Activated naive CD4-positive, alpha-beta T cell treated with anti-CD3 and anti-CD28 coated beads, Interleukin-2, amount 10 ng/mL, durations not matched to agents 7 days and 5 days (primary cell): Measurements from ENCODE around the gene LRFN4.

ENCODE experiments used
- CTCF ChIA-PET: fragments of 350-600 bp; sonication (Branson Sonifier 250); formaldehyde crosslinking; loops from one replicate; lab custom pipeline; 2021; ENCODE audit warnings: antibody characterized with exemption; lab: Charles Lee
- DNase-seq: peaks from one replicate; pipeline ENCODE4 v3.0.0-alpha.2; 2020
- H3K27ac Mint-ChIP-seq: one replicate; pipeline ENCODE4 v1.8.0; 2021; ENCODE audit warnings: mild to moderate bottlenecking, moderate library complexity, mixed read lengths
- H3K27me3 Mint-ChIP-seq: one replicate; pipeline ENCODE4 v1.8.0; 2021; ENCODE audit warnings: mild to moderate bottlenecking, mixed read lengths
- H3K36me3 Mint-ChIP-seq: one replicate; pipeline ENCODE4 v1.8.0; 2021; ENCODE audit warnings: mixed read lengths
- H3K4me1 Mint-ChIP-seq: one replicate; pipeline ENCODE4 v1.8.0; 2021; ENCODE audit warnings: mixed read lengths
- H3K4me3 Mint-ChIP-seq: one replicate; pipeline ENCODE4 v1.8.0; 2021; ENCODE audit warnings: mild to moderate bottlenecking, moderate library complexity, mixed read lengths
- H3K9me3 Mint-ChIP-seq: one replicate; pipeline ENCODE4 v1.8.0; 2021; ENCODE audit warnings: mixed read lengths

Gene LRFN4

GRCh38 chr11:66849501-66850234 lies 7.2 kb upstream of the LRFN4 start:
- peaks cover 2% of the 10 kb centered on the region for H3K36me3 Mint-ChIP-seq
- no peak for DNase-seq
- no peak overlapping the region for H3K4me3 Mint-ChIP-seq
- CTCF ChIA-PET = no interaction called here
- peaks cover 3% of the 10 kb centered on the region for H3K27me3 Mint-ChIP-seq
- no peak overlapping the region for H3K27ac Mint-ChIP-seq
- no peaks in the 10 kb centered on the region for H3K9me3 Mint-ChIP-seq
- peaks cover 35% of the 10 kb centered on the region for H3K4me1 Mint-ChIP-seq

- H3K4me1 Mint-ChIP-seq = peaks cover 32% of the 10 kb centered on the region
- CTCF ChIA-PET = no interaction called here
- no peaks in the 10 kb centered on the region for H3K9me3 Mint-ChIP-seq
- no peak for DNase-seq
- peaks cover 2% of the 10 kb centered on the region for H3K36me3 Mint-ChIP-seq
- peaks cover 3% of the 10 kb centered on the region for H3K27me3 Mint-ChIP-seq
- H3K27ac Mint-ChIP-seq = no peak overlapping the region
- no peak overlapping the region for H3K4me3 Mint-ChIP-seq
Observed at GRCh38 chr11:66850235-66850587, 6.7 kb upstream of the LRFN4 start.

- Mint-ChIP-seq H3K9me3 (no peaks in the 10 kb centered on the region), H3K27ac (no peak overlapping the region), H3K4me3 (no peak overlapping the region), H3K27me3 (peaks cover 3% of the 10 kb centered on the region), H3K4me1 (peaks cover 35% of the 10 kb centered on the region), H3K36me3 (peaks cover 2% of the 10 kb centered on the region)
- CTCF ChIA-PET = interaction anchor here (1.1 kb wide), 1 partner anchor 33 kb away, joined by 3 read pairs; no protein-coding TSS in a partner anchor
- no peak for DNase-seq
Observed at GRCh38 chr11:66850588-66851238, 6.2 kb upstream of the LRFN4 start.

- H3K27ac Mint-ChIP-seq = no peak overlapping the region
- no peak overlapping the region for H3K4me3 Mint-ChIP-seq
- no peak for DNase-seq
- peaks cover 3% of the 10 kb centered on the region for H3K27me3 Mint-ChIP-seq
- peaks cover 37% of the 10 kb centered on the region for H3K4me1 Mint-ChIP-seq
- H3K36me3 Mint-ChIP-seq = no peaks in the 10 kb centered on the region
- CTCF ChIA-PET = interaction anchor here (1.0 to 1.1 kb wide), 3 partner anchors 8 to 32 kb away, joined by 3 to 4 read pairs (median 3); partner anchors contain the start of gene RCE1
- no peaks in the 10 kb centered on the region for H3K9me3 Mint-ChIP-seq
Observed at GRCh38 chr11:66851239-66851596, 5.6 kb upstream of the LRFN4 start.

- Mint-ChIP-seq H3K4me3 (no peak overlapping the region), H3K27me3 (peaks cover 3% of the 10 kb centered on the region), H3K27ac (no peak overlapping the region), H3K4me1 (peaks cover 37% of the 10 kb centered on the region), H3K9me3 (no peaks in the 10 kb centered on the region), H3K36me3 (no peaks in the 10 kb centered on the region)
- CTCF ChIA-PET = interaction anchor here (1.0 to 1.1 kb wide), 4 partner anchors 9 to 32 kb away, joined by 3 to 4 read pairs (median 3); partner anchors contain the start of gene RCE1
- DNase-seq = peak; percentile 52
Observed at GRCh38 chr11:66851698-66852465, 5.0 kb upstream of the LRFN4 start.

- Mint-ChIP-seq H3K9me3 (no peaks in the 10 kb centered on the region), H3K4me3 (no peak overlapping the region), H3K36me3 (no peaks in the 10 kb centered on the region), H3K27ac (peak overlapping the region; percentile 14), H3K4me1 (peaks cover 37% of the 10 kb centered on the region), H3K27me3 (peaks cover 3% of the 10 kb centered on the region)
- no peak for DNase-seq
- CTCF ChIA-PET = interaction anchor here (1.0 to 1.1 kb wide), 3 partner anchors 9 to 14 kb away, joined by 3 to 4 read pairs (median 3); partner anchors contain the start of gene RCE1
Observed at GRCh38 chr11:66852466-66853241, 4.2 kb upstream of the LRFN4 start.

GRCh38 chr11:66853242-66854229 lies 3.3 kb upstream of the LRFN4 start:
- H3K27me3 Mint-ChIP-seq = peaks cover 3% of the 10 kb centered on the region
- H3K4me3 Mint-ChIP-seq = no peak overlapping the region
- no peaks in the 10 kb centered on the region for H3K9me3 Mint-ChIP-seq
- no peak for DNase-seq
- peak overlapping the region; percentile 73 for H3K27ac Mint-ChIP-seq
- CTCF ChIA-PET = interaction anchor here (1.1 to 2.5 kb wide), 2 partner anchors 10 to 13 kb away, joined by 3 to 8 read pairs; partner anchors contain the start of gene RCE1
- no peaks in the 10 kb centered on the region for H3K36me3 Mint-ChIP-seq
- H3K4me1 Mint-ChIP-seq = peaks cover 37% of the 10 kb centered on the region

GRCh38 chr11:66854231-66854661 lies 2.6 kb upstream of the LRFN4 start:
- peak overlapping the region; percentile 15 for H3K4me3 Mint-ChIP-seq
- H3K27ac Mint-ChIP-seq = peak overlapping the region; percentile 20
- peaks cover 37% of the 10 kb centered on the region for H3K4me1 Mint-ChIP-seq
- H3K9me3 Mint-ChIP-seq = no peaks in the 10 kb centered on the region
- H3K36me3 Mint-ChIP-seq = no peaks in the 10 kb centered on the region
- DNase-seq = no peak
- CTCF ChIA-PET = interaction anchor here (2.5 kb wide), 1 partner anchor 11 kb away, joined by 8 read pairs; the partner anchor contains the start of gene RCE1
- H3K27me3 Mint-ChIP-seq = peaks cover 3% of the 10 kb centered on the region

GRCh38 chr11:66854729-66855211 lies 2.1 kb upstream of the LRFN4 start:
- DNase-seq = no peak
- H3K27ac Mint-ChIP-seq = peak overlapping the region; percentile 68
- CTCF ChIA-PET = interaction anchor here (2.5 kb wide), 1 partner anchor 11 kb away, joined by 8 read pairs; the partner anchor contains the start of gene RCE1
- peaks cover 3% of the 10 kb centered on the region for H3K27me3 Mint-ChIP-seq
- H3K36me3 Mint-ChIP-seq = no peaks in the 10 kb centered on the region
- no peaks in the 10 kb centered on the region for H3K9me3 Mint-ChIP-seq
- H3K4me1 Mint-ChIP-seq = peaks cover 37% of the 10 kb centered on the region
- peak overlapping the region; percentile 28 for H3K4me3 Mint-ChIP-seq

GRCh38 chr11:66855574-66856495 lies 1.0 kb upstream of the LRFN4 start:
- peaks cover 34% of the 10 kb centered on the region for H3K4me1 Mint-ChIP-seq
- CTCF ChIA-PET = interaction anchor here (2.5 kb wide), 1 partner anchor 12 kb away, joined by 8 read pairs; the partner anchor contains the start of gene RCE1
- peak overlapping the region; percentile 85 for H3K27ac Mint-ChIP-seq
- H3K4me3 Mint-ChIP-seq = peak overlapping the region; percentile 86
- no peaks in the 10 kb centered on the region for H3K36me3 Mint-ChIP-seq
- H3K27me3 Mint-ChIP-seq = peaks cover 3% of the 10 kb centered on the region
- no peaks in the 10 kb centered on the region for H3K9me3 Mint-ChIP-seq
- DNase-seq = peak; percentile 92

- CTCF ChIA-PET = no interaction called here
- peak overlapping the region; percentile 76 for H3K27ac Mint-ChIP-seq
- H3K4me3 Mint-ChIP-seq = peak overlapping the region; percentile 79
- DNase-seq = peak; percentile 42
- no peaks in the 10 kb centered on the region for H3K36me3 Mint-ChIP-seq
- H3K4me1 Mint-ChIP-seq = peaks cover 22% of the 10 kb centered on the region
- no peaks in the 10 kb centered on the region for H3K9me3 Mint-ChIP-seq
- peaks cover 3% of the 10 kb centered on the region for H3K27me3 Mint-ChIP-seq
Observed at GRCh38 chr11:66857234-66857926, 516 bp downstream of the LRFN4 start.
